Measurements from ENCODE around the gene AASDHPPT. TPM values are rescaled to one million over a fixed set of nuclear protein-coding genes. Genes with fewer than 3 reads are reported as not detected.

AASDHPPT gene
- total RNA-seq, 1 experiment from 2014 or later = 69.2 TPM

- DNase-seq (ENCODE audit: low read depth, low spot score) = no peak
- in situ Hi-C loops (cut with HindIII; ENCODE audit: low pct_unique_long_range_greater_than_20kb, low sequenced_read_pairs) = no loop called here
Observed at GRCh38 chr11:106132582-106133354, 55.3 kb downstream of the AASDHPPT start.

- DNase-seq (ENCODE audit: low read depth, low spot score) = peak; percentile 37
Observed at GRCh38 chr11:106133529-106133928, 56.1 kb downstream of the AASDHPPT start.

GRCh38 chr11:106137061-106137460 lies 59.6 kb downstream of the AASDHPPT start:
- in situ Hi-C loops (cut with HindIII; ENCODE audit: low pct_unique_long_range_greater_than_20kb, low sequenced_read_pairs) = no loop called here
- no peak for DNase-seq (ENCODE audit: low read depth, low spot score)

More at GRCh38 chr11:106133529-106133928, 56.1 kb downstream of the AASDHPPT start:
- in situ Hi-C loops (cut with HindIII; ENCODE audit: low pct_unique_long_range_greater_than_20kb, low sequenced_read_pairs) = no loop called here

- no peak for DNase-seq (ENCODE audit: low read depth, low spot score)
- in situ Hi-C loops (cut with HindIII; ENCODE audit: low pct_unique_long_range_greater_than_20kb, low sequenced_read_pairs) = no loop called here
Observed at GRCh38 chr11:106137758-106138157, 60.3 kb downstream of the AASDHPPT start.

Other genes with a start within 250 kb of the AASDHPPT start
- 32.1 and 32.6 TPM in 2 replicates for gene MSANTD4, start 55.4 kb upstream of the AASDHPPT start, total RNA-seq (2014; rRNA removed; shearing (Covaris generic))
- gene KBTBD3, start 315 bp upstream of the AASDHPPT start, total RNA-seq (2014; rRNA removed; shearing (Covaris generic)) = 4.9 and 8.7 TPM in 2 replicates